K562 (cell line): ENCODE measurements around the gene FAM193A. TPM values are rescaled to one million over a fixed set of nuclear protein-coding genes. Genes with fewer than 3 reads are reported as not detected.
A peak's percentile ranks its signal among the peaks of the same experiment; 100 is the strongest.

Experiments used
- ATAC-seq: fragments of 200-7000 bp; cut with Tn5 transposase; 3 replicates; pipeline ENCODE4 v1.9.1; 2020; ENCODE audit warnings: moderate library complexity
- BruUV-seq: library from RNA; stranded (reverse); fragments of 400-500 nt; replicated peaks from 2 replicates; lab custom pipeline; 2021; lab: Mats Ljungman, UMichigan
- CTCF ChIA-PET: fragments of 300-600 bp; formaldehyde crosslinking; extraction: SDS; loops from one replicate; lab custom pipeline; 2021; ENCODE audit warnings: low intra/inter-chr PET ratio; lab: Yijun Ruan, JAX
- POLR2A ChIA-PET: fragments of 300-600, 350-650 bp; sonication (Branson Sonifier 250); formaldehyde crosslinking; extraction: SDS; loops from one replicate; lab custom pipeline; 2021; ENCODE audit warnings: antibody characterized with exemption, inconsistent platforms; lab: Yijun Ruan, JAX
- DNase-seq, 4 experiments: peaks; one replicate each; pipeline versions ENCODE4 v3.0.0 to v3.0.0-alpha.2; 2011 to 2018; ENCODE audit warnings: low spot score in 3 of 4, mixed read lengths in 3 of 4; ENCODE audit errors: extremely low read depth in 1 of 4
- FAIRE-seq: peaks from 2 replicates; lab custom pipeline; 2011; peaks lifted over from hg19 to GRCh38; lab: Jason Lieb, UNC
- H2AFZ ChIP-seq: 2 replicates; pipeline ENCODE4 v1.6.0; 2011; ENCODE audit warnings: low read depth, low read length, control low read depth, inconsistent platforms
- H3K27ac ChIP-seq: fragments of 200-600 bp; 3 replicates; pipeline ENCODE4 v1.8.0; 2011; ENCODE audit warnings: low read depth, mild to moderate bottlenecking, control low read depth, inconsistent platforms, low read length, moderate library complexity, mixed read lengths; ENCODE audit errors: extremely low read depth
- H3K27me3 ChIP-seq, 2 experiments: fragments of 300-600 bp in 1 of 2; 2 replicates in 1 of 2; 3 replicates in 1 of 2; pipeline versions ENCODE4 v1.6.0 to v1.8.0; 2011; ENCODE audit warnings: inconsistent platforms in 2 of 2, low read length in 2 of 2, mild to moderate bottlenecking in 1 of 2, mixed read lengths in 1 of 2, moderate library complexity in 1 of 2; ENCODE audit not compliant: control insufficient read depth in 2 of 2, insufficient read depth in 2 of 2
- H3K36me3 ChIP-seq: fragments of 300-600 bp; 3 replicates; pipeline ENCODE4 v1.8.0; 2011; ENCODE audit warnings: mild to moderate bottlenecking, low read length, inconsistent platforms; ENCODE audit not compliant: control insufficient read depth, insufficient read depth
- H3K4me1 ChIP-seq, 2 experiments: fragments of 200-600 bp in 1 of 2; replicated peaks in 1 of 2; 2 replicates in 1 of 2; 3 replicates in 1 of 2; pipeline versions ENCODE4 v1.5.1 to v1.8.0; 2011; ENCODE audit warnings: inconsistent platforms in 2 of 2, low read length in 2 of 2, mild to moderate bottlenecking in 1 of 2, mixed read lengths in 1 of 2, moderate library complexity in 1 of 2; ENCODE audit not compliant: control insufficient read depth in 2 of 2, insufficient read depth in 2 of 2
- H3K4me2 ChIP-seq: 2 replicates; pipeline ENCODE4 v1.6.1; 2011; ENCODE audit warnings: low read length, control low read depth, inconsistent platforms, mixed read lengths; ENCODE audit not compliant: insufficient read depth
- H3K4me3 ChIP-seq: fragments of 200-600 bp; sonication (generic), shearing (Covaris generic); 2 replicates; pipeline ENCODE4 v1.5.1; 2016; ENCODE audit warnings: control low read depth, inconsistent platforms
- H3K79me2 ChIP-seq: fragments of 200-600 bp; 3 replicates; pipeline ENCODE4 v1.8.0; 2011; ENCODE audit warnings: low read length, inconsistent platforms; ENCODE audit not compliant: control insufficient read depth, insufficient read depth
- H3K9ac ChIP-seq, 2 experiments: 2 replicates each; pipeline versions ENCODE4 v1.6.0 to v1.6.1; 2011; ENCODE audit warnings: low read depth in 2 of 2, low read length in 2 of 2, control low read depth in 1 of 2, inconsistent platforms in 1 of 2, mild to moderate bottlenecking in 1 of 2, mixed read lengths in 1 of 2; ENCODE audit not compliant: insufficient read depth in 1 of 2
- H3K9me1 ChIP-seq: one replicate; pipeline ENCODE4 v1.6.0; 2011; ENCODE audit warnings: inconsistent platforms, mild to moderate bottlenecking, low read length, moderate library complexity; ENCODE audit not compliant: control insufficient read depth, insufficient read depth
- H3K9me3 ChIP-seq: replicated peaks from 2 replicates; pipeline ENCODE4 v1.5.1; 2011; ENCODE audit warnings: low read depth, low read length, inconsistent platforms; ENCODE audit not compliant: control insufficient read depth, insufficient read depth
- H4K20me1 ChIP-seq: replicated peaks from 2 replicates; pipeline ENCODE4 v1.6.1; 2011; ENCODE audit warnings: low read length, inconsistent platforms, mixed read lengths; ENCODE audit not compliant: control insufficient read depth, insufficient read depth
- POLR2AphosphoS2 ChIP-seq: IDR thresholded peaks from 2 replicates; pipeline ENCODE4 v1.6.1; 2012; ENCODE audit warnings: low read length, improper control_type of control experiment
- POLR2G ChIP-seq: fragments of 200-400 bp; formaldehyde crosslinking; IDR thresholded peaks from 2 replicates; pipeline ENCODE4 v1.6.1; 2017; ENCODE audit warnings: low read depth, mild to moderate bottlenecking, antibody characterized with exemption, low read length, moderate library complexity
- SUPT5H ChIP-seq: fragments of 450-650 bp; IDR thresholded peaks from 2 replicates; pipeline ENCODE4 v1.6.1; 2016
- ZNF778 ChIP-seq: fragments of 450-650 bp; formaldehyde crosslinking; IDR thresholded peaks from 2 replicates; pipeline ENCODE4 v1.4.0; 2020; ENCODE audit warnings: mild to moderate bottlenecking, moderate library complexity
- WGBS: fragments of 100-300 bp; shearing (Covaris generic); methylation state at CpG from one replicate; pipeline ENCODE4 v1.1.6; 2016; ENCODE audit warnings: low coverage, mixed read lengths; ENCODE audit not compliant: insufficient coverage; ENCODE audit errors: missing lambda C conversion rate; 5-methylcytosine and 5-hydroxymethylcytosine counted together
- in situ Hi-C: fragments of 300-500 bp; cut with MboI; formaldehyde crosslinking; loops from 4 replicates; pipeline ENCODE4 v1.15.0; 2018; ENCODE audit warnings: inconsistent platforms, mixed read lengths
- intact Hi-C: fragments of 100-400 bp; cut with micrococcal nuclease; formaldehyde crosslinking; loops from 2 replicates; pipeline ENCODE4 v1.14.2; 2022
- polyA plus RNA-seq, 8 experiments: library from polyadenylated mRNA; depleted of rRNA in 4 of 8; stranded (reverse) in 5 of 8; unstranded in 3 of 8; fragments of >200 nt; fragmentation: Nextera tagmentation in 2 of 8; fragmentation: Illumina TruSeq in 1 of 8; extraction: Ambion mirVana in 2 of 8; extraction: Trizol in 1 of 8; gene quantifications; 2 replicates each; pipeline versions ENCODE4 v1.2.1 to v1.2.3, GENCODE V29; 2011 to 2014; ENCODE audit warnings: inconsistent platforms in 1 of 8, missing spikeins in 1 of 8
- total RNA-seq, 7 experiments: library from RNA; depleted of rRNA in 6 of 7; stranded (reverse); fragments of >200 nt in 6 of 7; fragmentation: Illumina TruSeq in 2 of 7; extraction: Trizol in 2 of 7; gene quantifications; 2 replicates each; pipeline versions ENCODE4 v1.2.1 to v1.2.3, GENCODE V29; 2011 to 2021; ENCODE audit warnings: low replicate concordance in 1 of 7

Gene FAM193A
- total and polyA plus RNA-seq, 9 of the 15 experiments (the other 6 are each of a cell fraction or from before 2014, with no cell fraction given), result 0.46 to 24.6 (median 9.6) TPM

DNA sequence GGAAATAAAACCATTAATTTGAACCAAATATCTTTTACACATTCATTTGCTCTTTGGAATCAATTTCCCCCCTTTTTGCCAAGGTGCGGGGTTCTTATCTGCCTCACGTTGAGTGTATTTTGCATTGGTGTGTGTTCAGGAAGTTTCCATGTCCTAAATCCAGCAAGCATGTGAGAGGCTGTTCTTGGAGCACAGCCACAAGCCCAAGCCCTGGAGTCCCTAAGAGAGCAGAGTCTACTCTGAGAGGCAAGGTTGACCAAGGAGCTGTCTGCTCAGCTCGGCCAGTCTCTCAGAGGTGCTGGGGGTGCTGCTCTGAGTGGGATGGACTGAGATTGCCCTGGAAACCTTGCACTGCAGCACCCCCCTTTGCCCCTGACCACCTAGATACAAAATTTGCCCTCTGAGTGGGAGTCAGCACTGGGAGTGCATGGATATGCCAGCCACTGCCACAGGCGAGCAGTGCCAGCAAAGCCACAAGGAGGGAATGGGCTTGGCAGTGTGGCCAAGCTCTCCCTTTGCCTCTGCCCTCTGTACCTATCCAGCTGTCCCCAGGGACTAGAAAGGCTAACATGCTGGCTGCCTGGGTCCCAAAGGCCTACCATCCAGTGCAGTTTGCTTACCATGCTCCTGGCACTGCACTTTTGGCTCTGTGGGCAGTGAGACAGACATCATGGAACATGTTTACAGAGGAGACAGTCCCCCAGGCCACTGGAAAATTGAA, 20.5 kb upstream of the FAM193A start:
- in situ Hi-C loops (no loop called here), intact Hi-C loops (no loop called here)
- DNase-seq (peak in 1 of 4 experiments; percentile 8), ATAC-seq (peak; percentile 34)
- Histone ChIP-seq H2AFZ (no peak overlapping the region), H3K9me3 (no peaks in the 10 kb centered on the region), H3K9me1 (peaks cover 4% of the 10 kb centered on the region), H3K9ac (peak overlapping the region in 1 of 2 experiments; percentile 60; a peak in 2 of 4 replicates), H4K20me1 (peaks cover 6% of the 10 kb centered on the region; the same call in 1 of the 2 replicates), H3K79me2 (no peaks in the 10 kb centered on the region)
- 67% methylated on average over 4 of the region's 4 CpGs for WGBS
- TF ChIP-seq SUPT5H (0 out of 2 replicates have a peak, but pooled peaks have one; percentile 31), POLR2AphosphoS2 (0 out of 2 replicates have a peak, but pooled peaks have one; percentile 56), POLR2G (0 out of 2 replicates have a peak, but pooled peaks have one; percentile 25), ZNF778 (CRISPR knock-in tag) (no peak)
- TF ChIP-seq, all 486 proteins: peak for 3
- FAIRE-seq, result no peak
- H3K27me3 ChIP-seq, result no peaks in the 10 kb centered on the region
- H3K27ac ChIP-seq, result no peak overlapping the region
- no TSS peak for BruUV-seq
- H3K4me3 ChIP-seq, result no peak overlapping the region
- H3K4me2 ChIP-seq, result no peak overlapping the region
- 0 out of 5 replicates have a peak, but pooled peaks cover 0 to 2% of the 10 kb centered on the region in 2 experiments for H3K4me1 ChIP-seq
- peaks cover 47% of the 10 kb centered on the region; the same call in 2 of the 3 replicates for H3K36me3 ChIP-seq
- POLR2A ChIA-PET, result interaction anchor here (1.0 to 1.2 kb wide), 5 partner anchors 9 to 25 kb away, joined by 4 to 8 read pairs (median 4); no protein-coding TSS in a partner anchor
- CTCF ChIA-PET, result no interaction called here
